K562 (cell line): ENCODE measurements around the gene ANP32B. TPM values are rescaled to one million over a fixed set of nuclear protein-coding genes. Genes with fewer than 3 reads are reported as not detected.

Experiments used
- CGGBP1 ChIP-seq: fragments of 250-450 bp; sonication (Bioruptor Pico); IDR thresholded peaks from 2 replicates; pipeline ENCODE4 v1.9.0; 2021; ENCODE audit warnings: mild to moderate bottlenecking
- CSDE1 ChIP-seq, 2 experiments: fragments of 450-650 bp; IDR thresholded peaks; 2 replicates each; pipeline ENCODE4 v1.6.1; 2016; ENCODE audit warnings: mild to moderate bottlenecking in 1 of 2
- GABPB2 ChIP-seq: fragments of 250-450 bp; sonication (Bioruptor Pico); conservative IDR thresholded peaks from 2 replicates; pipeline ENCODE4 v1.5.1; 2021; ENCODE audit warnings: mild to moderate bottlenecking
- HDAC1 ChIP-seq, 2 experiments: fragments of 450-650 bp; IDR thresholded peaks; 2 replicates each; pipeline ENCODE4 v1.6.1; 2016 to 2017; ENCODE audit warnings: inconsistent platforms in 1 of 2, mild to moderate bottlenecking in 1 of 2, moderate library complexity in 1 of 2
- LARP7 ChIP-seq: fragments of 450-650 bp; IDR thresholded peaks from 2 replicates; pipeline ENCODE4 v1.6.1; 2016
- MAFK ChIP-seq: IDR thresholded peaks from 2 replicates; pipeline ENCODE4 v1.6.1; 2011; ENCODE audit warnings: low read length, improper control_type of control experiment
- MEIS2 ChIP-seq: fragments of 450-650 bp; IDR thresholded peaks from 2 replicates; pipeline ENCODE4 v1.6.1; 2014; ENCODE audit warnings: mild to moderate bottlenecking; ENCODE audit not compliant: partially characterized antibody
- NFRKB ChIP-seq: fragments of 450-650 bp; IDR thresholded peaks from 2 replicates; pipeline ENCODE4 v1.6.1; 2016; ENCODE audit warnings: low read depth
- NFYB ChIP-seq: IDR thresholded peaks from 2 replicates; pipeline ENCODE4 v1.6.1; 2011; ENCODE audit warnings: mild to moderate bottlenecking, moderate library complexity; ENCODE audit not compliant: insufficient read length; ENCODE audit errors: extremely low read depth
- PKNOX1 ChIP-seq: fragments of 450-650 bp; IDR thresholded peaks from 2 replicates; pipeline ENCODE4 v1.6.1; 2016
- RB1 ChIP-seq: fragments of 450-650 bp; IDR thresholded peaks from 2 replicates; pipeline ENCODE4 v1.6.1; 2017; ENCODE audit warnings: low read depth, mild to moderate bottlenecking
- ZNF134 ChIP-seq: fragments of 250-450 bp; sonication (Bioruptor Pico); conservative IDR thresholded peaks from 2 replicates; pipeline ENCODE4 v1.4.0; 2020
- polyA plus RNA-seq, 8 experiments: library from polyadenylated mRNA; depleted of rRNA in 4 of 8; stranded (reverse) in 5 of 8; unstranded in 3 of 8; fragments of >200 nt; fragmentation: Nextera tagmentation in 2 of 8; fragmentation: Illumina TruSeq in 1 of 8; extraction: Ambion mirVana in 2 of 8; extraction: Trizol in 1 of 8; gene quantifications; 2 replicates each; pipeline versions ENCODE4 v1.2.1 to v1.2.3, GENCODE V29; 2011 to 2014; ENCODE audit warnings: inconsistent platforms in 1 of 8, missing spikeins in 1 of 8
- total RNA-seq, 7 experiments: library from RNA; depleted of rRNA in 6 of 7; stranded (reverse); fragments of >200 nt in 6 of 7; fragmentation: Illumina TruSeq in 2 of 7; extraction: Trizol in 2 of 7; gene quantifications; 2 replicates each; pipeline versions ENCODE4 v1.2.1 to v1.2.3, GENCODE V29; 2011 to 2021; ENCODE audit warnings: low replicate concordance in 1 of 7
- TF ChIP-seq, protein P1 (sequence below): sonication (generic); formaldehyde crosslinking; IDR thresholded peaks from 2 replicates; pipeline ENCODE4 v1.8.0; 2023; ENCODE audit warnings: missing genetic modification reagents, mild to moderate bottlenecking, borderline replicate concordance
- TF ChIP-seq, protein P2 (sequence below): fragments of 150-350 bp; IDR thresholded peaks from 2 replicates; pipeline ENCODE4 v1.6.1; 2014; ENCODE audit warnings: low read depth, mild to moderate bottlenecking, low read length, borderline replicate concordance
- TF ChIP-seq, protein P3 (sequence below): sonication (generic); formaldehyde crosslinking; IDR thresholded peaks from 2 replicates; pipeline ENCODE4 v1.8.0; 2022; ENCODE audit warnings: mild to moderate bottlenecking, missing genetic modification reagents, borderline replicate concordance

Gene ANP32B
- total and polyA plus RNA-seq, 9 of the 15 experiments (the other 6 are each of a cell fraction or from before 2014, with no cell fraction given) = 68.9 to 815 (median 141) TPM

DNA sequence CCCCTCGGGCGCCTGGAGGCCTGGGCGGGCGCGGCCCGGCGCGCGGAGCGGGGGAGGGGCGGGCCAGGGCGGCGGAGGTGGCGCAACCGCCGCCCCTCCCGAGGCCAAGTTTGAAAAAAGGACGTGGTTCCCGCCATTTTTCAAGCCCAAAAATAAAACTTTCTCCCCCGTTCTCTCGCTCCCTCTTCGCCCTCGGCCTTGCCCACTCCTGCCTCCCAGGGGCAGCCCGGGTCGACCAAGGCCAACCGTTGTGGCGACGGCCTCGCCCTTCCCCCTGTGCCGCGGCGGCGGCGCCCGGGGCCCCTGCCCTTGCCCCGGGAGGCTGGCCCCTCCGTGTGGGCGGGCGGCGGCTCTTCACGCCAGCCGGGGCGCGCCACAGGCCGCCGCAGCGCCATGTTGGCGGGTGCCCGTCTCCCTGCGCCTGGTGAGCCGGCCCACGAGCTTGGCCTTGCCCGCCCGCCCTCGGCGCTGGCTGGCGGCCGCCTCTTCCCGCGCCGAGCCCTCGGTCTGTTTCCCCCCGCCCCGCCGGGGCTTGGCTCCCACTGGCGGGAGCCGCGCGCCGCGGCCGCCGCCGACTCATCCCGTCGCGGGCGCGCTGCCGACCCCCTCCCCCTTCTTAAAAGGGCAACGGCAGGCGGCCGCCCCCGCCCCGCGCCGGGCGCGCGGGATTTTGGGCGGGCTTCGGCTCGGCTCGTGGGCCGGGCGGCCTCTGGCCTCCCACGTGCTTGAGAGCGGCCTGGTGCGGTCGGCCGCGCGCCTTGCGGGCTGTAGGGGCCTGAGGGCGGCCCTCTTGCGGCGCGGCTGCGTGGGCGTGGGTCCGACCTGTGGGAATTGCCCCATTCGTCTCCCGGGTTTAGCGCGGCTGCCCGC, 1.3 kb downstream of the ANP32B start (continued):
- TF ChIP-seq MAFK (no peak), GABPB2 (CRISPR knock-in tag) (no peak), MEIS2 (no peak), ZNF134 (CRISPR knock-in tag) (0 out of 2 replicates have a peak, but pooled peaks have one; percentile 25), NFYB (no peak), HDAC1 (IDR thresholded peaks at IDR 0.05) (0 out of 4 replicates have a peak, but pooled peaks of 1 of the 2 experiments have one; percentile 11), PKNOX1 (no peak), RB1 (peak; percentile 71), CSDE1 (IDR thresholded peaks at IDR 0.05) (no peak), CGGBP1 (no peak), LARP7 (no peak), NFRKB (peak; percentile 26)
- TF ChIP-seq, protein P1, sequence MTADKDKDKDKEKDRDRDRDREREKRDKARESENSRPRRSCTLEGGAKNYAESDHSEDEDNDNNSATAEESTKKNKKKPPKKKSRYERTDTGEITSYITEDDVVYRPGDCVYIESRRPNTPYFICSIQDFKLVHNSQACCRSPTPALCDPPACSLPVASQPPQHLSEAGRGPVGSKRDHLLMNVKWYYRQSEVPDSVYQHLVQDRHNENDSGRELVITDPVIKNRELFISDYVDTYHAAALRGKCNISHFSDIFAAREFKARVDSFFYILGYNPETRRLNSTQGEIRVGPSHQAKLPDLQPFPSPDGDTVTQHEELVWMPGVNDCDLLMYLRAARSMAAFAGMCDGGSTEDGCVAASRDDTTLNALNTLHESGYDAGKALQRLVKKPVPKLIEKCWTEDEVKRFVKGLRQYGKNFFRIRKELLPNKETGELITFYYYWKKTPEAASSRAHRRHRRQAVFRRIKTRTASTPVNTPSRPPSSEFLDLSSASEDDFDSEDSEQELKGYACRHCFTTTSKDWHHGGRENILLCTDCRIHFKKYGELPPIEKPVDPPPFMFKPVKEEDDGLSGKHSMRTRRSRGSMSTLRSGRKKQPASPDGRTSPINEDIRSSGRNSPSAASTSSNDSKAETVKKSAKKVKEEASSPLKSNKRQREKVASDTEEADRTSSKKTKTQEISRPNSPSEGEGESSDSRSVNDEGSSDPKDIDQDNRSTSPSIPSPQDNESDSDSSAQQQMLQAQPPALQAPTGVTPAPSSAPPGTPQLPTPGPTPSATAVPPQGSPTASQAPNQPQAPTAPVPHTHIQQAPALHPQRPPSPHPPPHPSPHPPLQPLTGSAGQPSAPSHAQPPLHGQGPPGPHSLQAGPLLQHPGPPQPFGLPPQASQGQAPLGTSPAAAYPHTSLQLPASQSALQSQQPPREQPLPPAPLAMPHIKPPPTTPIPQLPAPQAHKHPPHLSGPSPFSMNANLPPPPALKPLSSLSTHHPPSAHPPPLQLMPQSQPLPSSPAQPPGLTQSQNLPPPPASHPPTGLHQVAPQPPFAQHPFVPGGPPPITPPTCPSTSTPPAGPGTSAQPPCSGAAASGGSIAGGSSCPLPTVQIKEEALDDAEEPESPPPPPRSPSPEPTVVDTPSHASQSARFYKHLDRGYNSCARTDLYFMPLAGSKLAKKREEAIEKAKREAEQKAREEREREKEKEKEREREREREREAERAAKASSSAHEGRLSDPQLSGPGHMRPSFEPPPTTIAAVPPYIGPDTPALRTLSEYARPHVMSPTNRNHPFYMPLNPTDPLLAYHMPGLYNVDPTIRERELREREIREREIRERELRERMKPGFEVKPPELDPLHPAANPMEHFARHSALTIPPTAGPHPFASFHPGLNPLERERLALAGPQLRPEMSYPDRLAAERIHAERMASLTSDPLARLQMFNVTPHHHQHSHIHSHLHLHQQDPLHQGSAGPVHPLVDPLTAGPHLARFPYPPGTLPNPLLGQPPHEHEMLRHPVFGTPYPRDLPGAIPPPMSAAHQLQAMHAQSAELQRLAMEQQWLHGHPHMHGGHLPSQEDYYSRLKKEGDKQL (CRISPR knock-in tag) = no peak; the same call in none of the 2 replicates
- TF ChIP-seq, protein P2, sequence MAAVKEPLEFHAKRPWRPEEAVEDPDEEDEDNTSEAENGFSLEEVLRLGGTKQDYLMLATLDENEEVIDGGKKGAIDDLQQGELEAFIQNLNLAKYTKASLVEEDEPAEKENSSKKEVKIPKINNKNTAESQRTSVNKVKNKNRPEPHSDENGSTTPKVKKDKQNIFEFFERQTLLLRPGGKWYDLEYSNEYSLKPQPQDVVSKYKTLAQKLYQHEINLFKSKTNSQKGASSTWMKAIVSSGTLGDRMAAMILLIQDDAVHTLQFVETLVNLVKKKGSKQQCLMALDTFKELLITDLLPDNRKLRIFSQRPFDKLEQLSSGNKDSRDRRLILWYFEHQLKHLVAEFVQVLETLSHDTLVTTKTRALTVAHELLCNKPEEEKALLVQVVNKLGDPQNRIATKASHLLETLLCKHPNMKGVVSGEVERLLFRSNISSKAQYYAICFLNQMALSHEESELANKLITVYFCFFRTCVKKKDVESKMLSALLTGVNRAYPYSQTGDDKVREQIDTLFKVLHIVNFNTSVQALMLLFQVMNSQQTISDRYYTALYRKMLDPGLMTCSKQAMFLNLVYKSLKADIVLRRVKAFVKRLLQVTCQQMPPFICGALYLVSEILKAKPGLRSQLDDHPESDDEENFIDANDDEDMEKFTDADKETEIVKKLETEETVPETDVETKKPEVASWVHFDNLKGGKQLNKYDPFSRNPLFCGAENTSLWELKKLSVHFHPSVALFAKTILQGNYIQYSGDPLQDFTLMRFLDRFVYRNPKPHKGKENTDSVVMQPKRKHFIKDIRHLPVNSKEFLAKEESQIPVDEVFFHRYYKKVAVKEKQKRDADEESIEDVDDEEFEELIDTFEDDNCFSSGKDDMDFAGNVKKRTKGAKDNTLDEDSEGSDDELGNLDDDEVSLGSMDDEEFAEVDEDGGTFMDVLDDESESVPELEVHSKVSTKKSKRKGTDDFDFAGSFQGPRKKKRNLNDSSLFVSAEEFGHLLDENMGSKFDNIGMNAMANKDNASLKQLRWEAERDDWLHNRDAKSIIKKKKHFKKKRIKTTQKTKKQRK = no peak
- TF ChIP-seq, protein P3, sequence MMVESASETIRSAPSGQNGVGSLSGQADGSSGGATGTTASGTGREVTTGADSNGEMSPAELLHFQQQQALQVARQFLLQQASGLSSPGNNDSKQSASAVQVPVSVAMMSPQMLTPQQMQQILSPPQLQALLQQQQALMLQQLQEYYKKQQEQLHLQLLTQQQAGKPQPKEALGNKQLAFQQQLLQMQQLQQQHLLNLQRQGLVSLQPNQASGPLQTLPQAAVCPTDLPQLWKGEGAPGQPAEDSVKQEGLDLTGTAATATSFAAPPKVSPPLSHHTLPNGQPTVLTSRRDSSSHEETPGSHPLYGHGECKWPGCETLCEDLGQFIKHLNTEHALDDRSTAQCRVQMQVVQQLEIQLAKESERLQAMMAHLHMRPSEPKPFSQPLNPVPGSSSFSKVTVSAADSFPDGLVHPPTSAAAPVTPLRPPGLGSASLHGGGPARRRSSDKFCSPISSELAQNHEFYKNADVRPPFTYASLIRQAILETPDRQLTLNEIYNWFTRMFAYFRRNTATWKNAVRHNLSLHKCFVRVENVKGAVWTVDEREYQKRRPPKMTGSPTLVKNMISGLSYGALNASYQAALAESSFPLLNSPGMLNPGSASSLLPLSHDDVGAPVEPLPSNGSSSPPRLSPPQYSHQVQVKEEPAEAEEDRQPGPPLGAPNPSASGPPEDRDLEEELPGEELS (CRISPR knock-in tag) = peak; percentile 95; the same call in 1 of the 2 replicates
